CD4-positive, alpha-beta T cell treated with Interleukin-17A for 1 hour (primary cell): ENCODE measurements around the gene USP38.
"Not testable (repeated sequence)": the region's sequence is repeated elsewhere in the genome, so short reads cannot be mapped to it uniquely, and the experiment has no call there.

Source experiments
- DNase-seq: peaks from one replicate; pipeline ENCODE4 v3.0.0-alpha.2; 2020

The USP38 gene

DNA sequence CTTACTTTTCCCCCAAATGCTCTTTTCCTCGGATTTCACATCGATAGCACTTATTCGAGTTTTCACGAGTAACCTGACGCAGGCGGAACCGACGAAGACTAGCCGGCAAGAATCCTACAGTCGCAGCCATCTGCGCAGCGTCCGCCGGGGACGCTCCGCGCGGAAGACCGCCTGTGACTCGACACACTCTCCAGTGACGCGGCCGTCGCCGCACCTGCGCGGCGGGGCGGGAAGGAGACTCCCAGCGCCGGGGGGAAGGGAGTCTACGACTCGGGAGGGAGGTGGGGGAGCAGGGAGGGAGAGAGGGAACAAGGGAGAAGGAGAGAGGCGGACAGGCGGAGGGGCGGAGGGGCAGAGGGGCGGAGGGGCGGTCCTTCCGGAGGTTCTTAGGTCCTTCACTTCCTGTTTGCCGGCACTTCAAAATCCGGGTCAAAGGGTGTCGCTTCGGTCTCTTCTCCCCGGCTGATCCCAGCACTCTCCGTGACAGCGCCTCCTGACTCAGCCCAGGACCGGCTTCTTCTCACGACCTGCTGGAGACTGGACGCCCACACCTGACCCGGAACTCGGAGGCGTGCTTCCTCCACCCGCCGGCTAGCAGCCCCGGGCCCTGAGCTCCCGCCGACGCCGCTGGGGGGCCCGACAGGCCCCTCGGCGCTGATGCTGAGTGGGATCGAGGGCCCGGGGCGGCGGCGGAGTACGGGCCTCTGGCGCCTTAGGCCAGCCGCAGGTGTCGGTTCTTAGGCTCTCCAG, at the start of gene USP38:
Gene USP38 (plus strand): TSS at position 415 of the 750 bp plus-strand sequence. CDS start 534 bp downstream, outside the sequence.
- DNase-seq: peak; percentile 91

- no peak for DNase-seq
Observed at GRCh38 chr4:143135358-143135757, 49.4 kb upstream of the USP38 start.

GRCh38 chr4:143140696-143141095, 44.0 kb upstream of the USP38 start:
- no peak for DNase-seq

DNA sequence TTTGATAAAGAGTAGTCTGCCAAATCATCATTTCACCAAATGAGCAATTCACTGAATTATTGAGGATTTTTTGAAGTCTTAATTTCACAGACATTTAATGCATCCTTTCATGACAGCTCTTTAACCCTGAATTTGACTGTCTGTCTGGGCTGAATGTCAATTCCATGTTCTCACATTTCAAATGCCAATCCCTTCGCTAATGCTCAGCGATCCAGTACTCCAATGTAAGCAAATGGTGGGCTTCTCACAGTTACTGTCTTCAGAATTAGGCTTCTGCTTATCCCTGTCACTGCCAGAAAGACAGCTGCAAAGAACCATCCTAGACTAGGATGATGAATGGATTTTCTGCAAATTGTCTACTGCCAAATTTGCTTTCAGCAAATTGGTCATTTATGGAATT, 36.2 kb upstream of the USP38 start:
- DNase-seq: no peak

- DNase-seq: no peak
Observed at GRCh38 chr4:143156853-143157252, 27.9 kb upstream of the USP38 start.

DNA sequence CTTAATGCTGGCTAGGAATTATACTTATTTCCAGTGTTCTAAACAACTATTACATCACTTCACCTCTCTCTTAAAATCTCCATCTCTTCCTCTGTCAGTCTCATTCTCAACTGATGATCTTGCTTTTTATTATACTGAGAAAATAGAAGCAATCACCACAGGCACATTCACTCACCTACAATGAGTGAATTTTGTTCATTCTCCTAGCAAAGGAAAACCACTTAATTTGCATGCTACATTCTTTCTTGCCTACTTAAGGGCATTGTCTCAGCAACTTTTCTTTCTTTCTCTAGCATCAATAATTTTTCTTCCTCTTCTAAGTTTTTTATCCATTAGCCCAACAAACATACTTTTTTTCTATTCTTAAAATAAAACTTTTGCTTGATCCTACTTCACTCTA, 21.1 kb upstream of the USP38 start:
- no peak for DNase-seq

DNA sequence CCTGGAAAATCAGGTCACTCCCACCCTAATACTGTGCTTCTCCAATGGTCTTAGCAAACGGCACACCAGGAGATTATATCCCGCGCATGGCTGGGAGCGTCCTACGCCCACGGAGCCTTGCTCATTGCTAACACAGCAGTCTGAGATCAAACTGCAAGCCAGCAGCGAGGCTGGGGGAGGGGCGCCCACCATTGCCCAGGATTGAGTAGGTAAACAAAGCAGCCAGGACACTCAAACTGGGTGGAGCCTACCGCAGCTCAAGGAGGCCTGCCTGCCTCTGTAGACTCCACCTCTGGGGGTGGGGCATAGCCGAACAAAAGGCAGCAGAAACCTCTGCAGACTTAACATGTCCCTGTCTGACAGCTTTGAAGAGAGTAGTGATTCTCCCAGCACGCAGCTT, 18.0 kb upstream of the USP38 start:
- DNase-seq: not testable (repeated sequence)

GRCh38 chr4:143178923-143179322, 5.8 kb upstream of the USP38 start:
- DNase-seq: no peak

DNA sequence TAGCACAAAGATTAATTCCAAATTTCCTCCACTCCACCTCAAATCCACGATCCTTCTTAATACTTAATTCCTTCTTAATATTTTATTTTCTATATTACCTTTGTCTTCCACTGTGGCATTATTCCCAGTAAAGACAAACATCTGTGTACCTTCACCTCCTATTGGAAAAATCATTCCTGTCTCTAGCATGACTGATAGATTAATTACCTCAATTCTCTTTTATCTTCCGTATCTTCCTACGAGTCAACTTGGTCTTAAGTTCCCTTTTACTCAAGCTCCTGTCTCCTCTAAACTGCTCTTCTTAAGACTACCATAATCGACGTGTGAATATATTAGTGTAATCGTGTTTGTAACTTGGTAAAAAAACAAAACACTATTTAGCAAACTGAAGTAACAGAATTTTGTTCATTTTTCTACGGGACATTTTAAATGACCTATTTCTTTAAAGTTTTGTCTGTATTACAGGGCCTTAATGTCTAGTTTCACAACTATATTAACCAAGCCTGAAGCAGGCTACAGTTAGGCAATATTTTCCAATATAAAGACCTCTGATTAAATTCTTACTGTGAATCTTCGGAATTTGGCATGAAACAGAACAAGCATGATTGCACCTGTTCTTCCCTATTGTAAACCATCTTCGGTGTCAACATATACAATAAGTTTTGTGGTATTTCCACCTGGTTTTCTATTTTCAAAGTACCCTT, 1.1 kb upstream of the USP38 start:
- DNase-seq: no peak

DNA sequence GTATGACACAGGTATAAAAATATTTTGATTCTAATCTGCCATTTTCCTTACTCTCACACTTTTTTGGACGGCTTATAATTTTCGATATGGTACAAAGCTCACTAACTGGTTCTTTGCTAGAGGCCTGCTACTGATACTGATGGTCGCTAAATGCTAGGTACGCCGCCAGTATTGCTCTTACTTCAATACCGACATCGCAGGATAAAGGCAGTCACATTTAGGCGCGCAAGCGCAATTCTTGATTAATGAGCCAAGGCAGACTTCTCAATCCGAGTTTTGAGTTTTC, 557 bp upstream of the USP38 start:
- DNase-seq: no peak

DNA sequence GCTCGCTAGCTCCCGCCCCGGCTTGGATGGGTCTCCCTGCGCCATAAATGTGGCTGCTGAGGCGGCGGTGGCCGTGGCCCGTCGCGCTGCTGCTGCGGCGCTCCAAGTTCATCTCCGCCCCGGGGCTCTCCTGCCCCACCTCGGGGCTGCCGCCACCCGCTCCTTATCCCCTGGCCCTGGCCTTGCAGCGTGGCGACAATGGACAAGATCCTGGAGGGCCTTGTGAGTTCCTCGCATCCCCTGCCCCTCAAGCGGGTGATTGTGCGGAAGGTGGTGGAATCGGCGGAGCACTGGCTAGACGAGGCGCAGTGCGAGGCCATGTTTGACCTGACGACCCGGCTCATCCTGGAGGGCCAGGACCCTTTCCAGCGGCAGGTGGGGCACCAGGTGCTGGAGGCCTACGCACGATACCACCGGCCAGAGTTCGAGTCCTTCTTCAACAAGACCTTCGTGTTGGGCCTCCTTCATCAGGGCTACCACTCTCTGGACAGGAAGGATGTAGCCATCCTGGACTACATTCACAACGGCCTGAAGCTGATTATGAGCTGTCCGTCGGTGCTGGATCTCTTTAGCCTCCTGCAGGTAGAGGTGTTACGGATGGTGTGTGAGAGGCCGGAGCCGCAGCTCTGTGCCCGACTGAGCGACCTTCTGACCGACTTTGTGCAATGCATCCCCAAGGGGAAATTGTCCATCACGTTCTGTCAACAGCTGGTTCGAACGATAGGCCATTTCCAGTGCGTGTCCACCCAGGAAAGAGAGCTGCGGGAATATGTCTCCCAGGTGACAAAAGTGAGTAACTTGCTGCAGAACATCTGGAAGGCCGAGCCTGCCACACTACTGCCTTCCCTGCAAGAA, 763 bp downstream of the USP38 start:
- DNase-seq: peak; percentile 2

DNA sequence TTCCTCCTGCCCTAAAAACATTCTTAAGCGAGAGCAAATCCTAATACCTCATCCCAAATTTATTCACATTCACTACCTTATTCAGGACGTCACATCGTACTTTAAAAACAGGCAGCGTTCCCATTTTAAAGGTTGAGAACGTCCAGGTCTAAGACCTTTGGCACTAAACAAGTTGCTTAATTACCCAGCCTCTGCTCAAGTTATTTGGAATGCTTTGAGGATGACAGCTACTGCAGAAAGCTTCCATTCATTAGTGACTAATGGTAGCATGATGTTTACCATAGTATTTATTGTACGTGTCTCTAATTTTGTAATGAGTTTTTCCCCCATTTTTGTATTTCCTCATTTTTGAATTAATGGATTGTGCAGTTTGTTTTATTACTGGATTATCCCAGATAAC, 1.5 kb downstream of the USP38 start:
- DNase-seq: peak; percentile 3

GRCh38 chr4:143186649-143187048, 1.9 kb downstream of the USP38 start:
- peak; percentile 32 for DNase-seq

DNA sequence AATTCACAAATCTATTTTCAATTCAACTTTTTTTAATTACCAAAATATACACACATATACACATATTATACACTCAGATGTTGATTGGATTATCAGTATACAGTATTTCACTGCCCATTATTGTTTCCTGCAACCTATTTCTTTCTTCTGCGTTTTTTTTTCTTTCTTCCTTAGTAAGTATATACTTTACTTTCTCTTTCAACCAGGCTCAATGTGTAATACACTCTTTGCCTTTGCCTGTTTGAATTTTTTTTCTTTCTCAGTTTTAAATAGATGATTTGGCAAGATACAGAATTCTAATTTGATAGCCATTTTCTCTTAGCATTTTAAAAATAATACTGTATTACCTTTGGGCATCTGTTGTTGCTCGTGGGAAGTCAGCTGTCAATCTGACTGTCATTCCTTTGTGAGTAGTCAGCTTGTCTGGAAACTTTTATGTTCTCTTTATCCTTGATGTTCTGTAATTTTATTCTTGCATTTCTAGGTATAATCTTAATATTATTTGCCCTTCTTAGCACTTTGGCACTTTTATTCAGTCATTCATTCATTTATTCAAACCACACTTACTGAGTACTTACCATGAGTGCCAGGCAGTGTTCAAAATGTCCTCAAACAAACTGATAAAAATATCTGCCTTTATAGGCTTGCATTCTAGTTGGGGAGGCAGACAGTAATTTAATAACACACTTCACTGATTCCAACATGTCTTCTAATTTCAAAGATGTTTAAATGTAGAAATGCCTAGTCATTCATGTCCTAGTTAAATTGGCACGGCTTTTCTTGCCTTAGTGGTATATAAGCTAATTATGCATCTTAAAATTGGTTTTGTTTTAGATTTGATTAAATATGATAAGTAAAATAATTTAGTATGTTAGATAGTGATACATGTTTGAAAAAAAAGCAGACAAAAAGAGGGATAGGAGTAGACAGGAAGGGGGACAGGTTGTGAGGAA, 3.7 kb downstream of the USP38 start:
- peak; percentile 19 for DNase-seq

DNA sequence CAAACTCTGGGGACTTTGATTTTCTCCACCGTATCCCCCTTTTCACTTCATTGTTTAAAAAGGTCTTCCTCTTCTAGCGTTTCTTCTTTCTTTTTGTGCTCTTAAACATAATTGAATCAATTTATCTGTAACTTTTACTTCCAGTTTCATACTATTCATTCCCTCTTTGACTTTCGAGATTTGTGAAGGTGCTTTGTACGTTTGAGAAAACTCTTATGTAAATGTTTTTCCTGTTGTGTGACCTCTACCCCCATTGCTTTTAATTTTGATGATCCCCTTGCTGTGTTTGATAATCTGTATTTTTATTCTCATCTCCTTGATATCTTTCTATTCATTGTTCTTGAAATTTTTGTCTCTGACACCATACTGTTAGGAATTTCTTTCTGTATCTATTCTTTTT, 4.8 kb downstream of the USP38 start:
- no peak for DNase-seq

GRCh38 chr4:143195581-143195980, 10.9 kb downstream of the USP38 start:
- DNase-seq: no peak

DNA sequence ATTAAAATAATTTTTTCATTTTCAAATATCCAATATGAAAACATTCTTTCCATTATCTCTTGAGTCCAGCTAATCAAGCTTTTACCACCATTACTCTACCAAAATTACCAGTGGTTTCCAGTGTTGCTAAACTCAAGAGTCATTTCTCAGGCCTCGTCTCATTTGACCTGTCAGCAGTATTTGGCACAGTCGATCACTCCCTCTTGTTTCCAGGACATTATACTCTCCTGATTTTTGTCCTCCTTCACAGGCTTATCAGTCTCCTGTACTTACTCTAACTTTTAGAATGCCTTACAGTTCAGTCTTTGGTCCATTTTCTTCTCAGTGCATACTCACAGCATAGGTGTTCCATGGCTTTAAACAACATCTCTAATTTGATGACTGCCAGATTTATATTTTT, 11.6 kb downstream of the USP38 start:
- DNase-seq: no peak

DNA sequence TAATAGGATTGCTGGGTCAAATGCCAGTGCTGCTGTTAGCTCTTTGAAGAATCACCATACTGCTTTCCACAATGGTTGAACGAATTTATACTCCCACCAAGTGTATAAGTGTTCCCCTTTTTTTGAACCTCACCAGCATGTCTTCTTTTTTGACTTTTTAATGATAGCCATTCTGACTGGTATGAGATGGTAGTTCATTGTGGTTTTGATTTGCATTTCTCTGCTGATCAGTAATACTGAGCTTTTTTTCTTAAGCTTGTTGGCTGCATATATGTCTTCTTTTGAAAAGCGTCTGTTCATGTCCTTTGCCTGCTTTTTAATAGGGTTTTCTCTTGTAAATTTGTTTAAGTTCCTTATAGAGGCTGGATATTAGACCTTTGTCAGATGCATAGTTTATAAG, 14.8 kb downstream of the USP38 start:
- DNase-seq: no peak

GRCh38 chr4:143202824-143203223, 18.1 kb downstream of the USP38 start:
- DNase-seq: no peak

GRCh38 chr4:143203577-143203976, 18.9 kb downstream of the USP38 start:
- DNase-seq: no peak

- no peak for DNase-seq
Observed at GRCh38 chr4:143207555-143207954, 22.8 kb downstream of the USP38 start.

- DNase-seq: no peak
Observed at GRCh38 chr4:143212566-143212965, 27.8 kb downstream of the USP38 start.

DNA sequence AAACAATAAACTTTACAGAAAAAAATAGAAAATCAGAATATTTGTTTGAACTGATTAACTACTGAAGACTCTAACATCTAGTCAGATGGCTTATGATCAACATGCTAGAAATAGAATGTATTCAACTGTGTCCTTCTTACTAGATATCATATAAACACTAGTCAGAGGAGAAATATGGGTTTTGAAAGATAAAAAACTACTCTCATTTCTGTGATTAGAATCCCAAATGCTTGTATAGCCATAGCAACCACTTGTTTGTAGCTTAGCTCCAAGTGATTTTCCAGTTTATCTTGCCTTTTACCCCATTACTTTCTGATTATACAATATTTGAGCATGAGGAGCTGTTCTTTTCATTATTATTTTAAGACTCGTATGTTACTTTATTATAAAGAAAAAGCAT, 31.2 kb downstream of the USP38 start:
- DNase-seq: no peak
